ENCODE measurements around the gene ZBTB43.
"Not testable (repeated sequence)": the region's sequence is repeated elsewhere in the genome, so short reads cannot be mapped to it uniquely, and the experiment has no call there.

Gene ZBTB43

DNA sequence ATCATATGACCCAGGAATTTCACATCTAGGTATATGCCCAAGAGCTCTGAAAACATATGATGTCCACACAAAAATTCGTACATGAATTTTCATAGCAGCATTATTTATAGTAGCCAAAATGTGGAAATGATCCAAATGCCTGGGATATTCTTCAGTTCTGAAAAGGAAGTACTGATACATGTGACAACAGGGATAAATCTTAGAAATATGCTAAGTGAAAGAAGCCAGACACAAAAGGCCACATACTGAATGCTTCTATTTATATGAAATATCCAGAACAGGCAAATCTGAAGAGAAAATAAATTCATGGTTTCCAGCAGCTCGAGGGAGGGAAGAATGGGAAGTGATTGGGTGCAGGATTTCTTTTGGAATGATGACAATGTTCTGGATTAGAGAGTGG lies 16.8 kb upstream of the ZBTB43 start:
- intact Hi-C loops (cut with DNase I) = loop anchor here (10.0 kb wide), 1 partner anchor 173 kb away; the partner anchor contains the start of gene LMX1B
- DNase-seq = no peak

DNA sequence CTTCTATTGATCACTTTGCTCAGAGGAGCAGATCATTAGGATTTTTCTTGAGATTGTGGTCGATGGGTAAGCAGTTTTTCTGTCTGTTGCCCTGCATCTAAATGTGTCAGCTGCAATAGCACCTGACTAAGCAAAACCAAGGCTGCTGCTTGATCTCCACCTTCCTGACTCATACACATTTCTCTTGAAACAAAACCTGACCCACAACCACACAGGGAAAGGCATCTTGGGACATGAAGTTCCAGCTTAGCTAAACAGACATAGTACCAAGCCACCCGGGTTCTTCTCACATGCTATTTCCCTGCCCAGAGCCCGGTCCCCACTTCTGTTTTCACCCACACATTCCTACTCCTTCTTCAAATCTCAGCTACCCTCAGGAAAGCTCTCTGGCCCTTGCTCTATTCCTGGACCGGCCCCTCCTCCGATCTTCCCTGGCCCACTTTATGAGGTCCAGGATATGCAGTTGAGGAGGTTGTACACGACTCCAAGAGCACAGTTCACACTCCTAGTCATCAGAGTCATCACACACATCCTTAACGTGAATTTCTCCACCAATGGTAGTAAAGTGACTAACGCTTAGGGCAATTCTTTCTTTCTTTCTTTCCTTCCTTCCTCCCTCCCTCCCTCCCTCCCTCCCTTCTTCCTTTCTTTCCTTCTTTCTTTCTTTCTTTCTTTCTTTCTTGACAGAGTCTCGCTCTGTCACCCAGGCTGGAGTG lies 16.0 kb upstream of the ZBTB43 start:
- intact Hi-C loops (cut with DNase I) = loop anchor here (10.0 kb wide), 1 partner anchor 174 kb away; the partner anchor contains the start of gene LMX1B
- DNase-seq = peak in 3 of 42 donors; percentile 6 to 34 (median 11)

DNA sequence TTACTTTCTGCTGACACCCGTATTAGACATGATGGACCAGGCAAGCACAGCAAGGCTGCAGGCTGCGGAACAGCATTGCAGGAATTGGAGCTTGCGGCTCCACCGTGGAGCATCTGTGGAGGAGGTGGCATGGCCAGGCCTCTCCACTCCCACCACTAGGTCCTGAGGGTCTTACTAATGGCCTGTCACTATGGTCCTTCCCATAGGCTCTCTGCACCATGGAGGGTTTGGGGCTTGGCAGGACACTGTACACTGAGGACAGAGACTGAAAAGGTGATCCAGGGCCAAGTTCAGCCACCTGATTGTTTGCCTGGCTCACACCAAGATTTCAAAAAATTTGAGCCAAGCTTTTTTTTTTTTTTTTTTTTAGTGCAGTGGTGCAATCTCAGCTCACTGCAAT lies 14.3 kb upstream of the ZBTB43 start:
- intact Hi-C loops (cut with DNase I) = no loop called here
- peak in 3 of 42 donors; percentile 22 to 24 (median 24) for DNase-seq

- intact Hi-C loops (cut with DNase I) = no loop called here
- peak in 1 of 42 donors; percentile 15 for DNase-seq
Observed at GRCh38 chr9:126791406-126792230, 13.2 kb upstream of the ZBTB43 start.

- peak in 2 of 42 donors; percentile 17 to 31 for DNase-seq
- intact Hi-C loops (cut with DNase I) = no loop called here
Observed at GRCh38 chr9:126793686-126794417, 11.0 kb upstream of the ZBTB43 start.

DNA sequence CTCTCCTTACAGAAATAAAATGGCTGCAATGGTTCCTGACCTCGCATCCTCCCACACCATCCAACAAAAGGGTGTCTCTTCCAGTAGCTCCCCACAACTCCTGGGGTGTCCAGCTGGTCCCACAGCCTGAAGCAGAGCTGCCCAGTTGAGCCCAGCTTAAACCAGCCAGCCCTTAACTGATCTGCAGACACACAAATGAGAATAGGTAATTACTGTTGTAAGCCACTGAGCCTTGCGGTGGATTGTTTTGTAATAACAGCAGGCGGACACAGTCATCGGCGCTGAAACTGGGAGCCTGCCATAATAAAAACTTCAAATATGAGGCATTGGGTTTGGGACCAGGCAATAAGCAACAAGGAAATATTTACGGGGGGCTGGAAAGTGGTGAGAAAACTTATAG lies 10.4 kb upstream of the ZBTB43 start:
- peak in 3 of 42 donors; percentile 16 to 33 (median 23) for DNase-seq
- intact Hi-C loops (cut with DNase I) = no loop called here

GRCh38 chr9:126796758-126797157 lies 8.1 kb upstream of the ZBTB43 start:
- DNase-seq = no peak
- intact Hi-C loops (cut with DNase I) = no loop called here

DNA sequence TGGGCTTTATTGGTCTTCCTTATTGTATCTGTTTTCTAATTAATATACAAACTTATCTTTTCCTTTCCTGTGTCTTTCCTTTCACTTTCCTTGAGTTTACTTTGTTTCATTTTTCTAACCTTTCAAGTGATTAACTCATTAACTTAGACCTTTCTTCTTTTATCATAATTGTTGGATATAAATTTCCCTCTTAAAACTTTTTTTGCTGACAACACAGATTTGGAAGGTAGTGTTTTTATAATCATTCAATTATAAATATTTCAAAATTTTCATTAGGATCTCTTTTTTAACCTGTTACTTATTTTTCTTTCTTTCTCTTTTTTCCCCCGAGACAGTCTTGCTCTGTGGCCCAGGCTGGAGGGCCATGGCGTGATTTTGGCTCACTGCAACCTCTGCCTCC lies 6.9 kb upstream of the ZBTB43 start:
- intact Hi-C loops (cut with DNase I) = no loop called here

DNA sequence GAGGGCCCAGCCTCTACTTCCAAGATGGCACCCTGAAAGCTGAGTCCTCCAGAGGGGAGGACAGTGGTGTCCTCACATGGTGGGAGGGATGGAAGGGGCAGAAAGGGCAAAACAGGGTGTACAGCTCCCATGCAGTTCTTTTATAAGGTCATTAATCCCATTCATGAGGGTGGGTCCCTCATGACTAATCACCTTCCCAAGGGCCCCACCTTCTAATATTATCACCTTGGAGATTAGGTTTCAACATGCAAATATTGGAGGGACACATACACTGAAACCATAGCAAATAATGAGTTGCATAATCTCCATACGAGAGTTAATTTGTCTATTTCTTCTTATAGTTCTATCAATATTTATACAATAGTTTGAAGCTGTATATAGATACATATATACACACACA lies 5.8 kb upstream of the ZBTB43 start:
- DNase-seq = no peak
- intact Hi-C loops (cut with DNase I) = no loop called here

More for the DNA sequence above, 6.9 kb upstream of the ZBTB43 start:
- no peak for DNase-seq

- intact Hi-C loops (cut with DNase I) = no loop called here
- DNase-seq = no peak
Observed at GRCh38 chr9:126802318-126803059, 2.4 kb upstream of the ZBTB43 start.

- peak in 2 of 42 donors; percentile 11 to 31 for DNase-seq
- intact Hi-C loops (cut with DNase I) = no loop called here
Observed at GRCh38 chr9:126804198-126804695, 593 bp upstream of the ZBTB43 start.

- intact Hi-C loops (cut with DNase I) = no loop called here
- DNase-seq = peak in 3 of 42 donors; percentile 18 to 31 (median 28)
Observed at GRCh38 chr9:126805554-126806262, 868 bp downstream of the ZBTB43 start.

DNA sequence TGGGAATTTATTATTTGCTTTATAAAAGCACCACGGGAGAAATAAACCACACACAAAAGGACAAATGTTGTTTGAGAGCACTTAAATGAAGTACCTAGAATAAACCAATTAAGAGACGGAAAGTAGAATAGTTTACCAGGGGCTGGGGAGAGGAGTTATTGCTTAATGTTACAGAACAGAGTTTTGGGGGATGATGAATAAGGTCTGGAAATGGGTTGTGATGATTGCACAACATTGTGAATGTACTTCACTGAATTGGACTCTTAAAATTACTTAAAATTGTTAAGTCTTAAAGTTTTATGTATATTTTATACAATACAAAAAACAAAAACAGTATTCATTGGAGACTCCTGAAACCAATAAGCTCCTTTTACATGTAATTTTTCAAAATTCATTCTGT lies 1.5 kb downstream of the ZBTB43 start:
- DNase-seq = no peak
- intact Hi-C loops (cut with DNase I) = no loop called here

GRCh38 chr9:126809068-126809467 lies 4.2 kb downstream of the ZBTB43 start:
- no peak for DNase-seq
- intact Hi-C loops (cut with DNase I) = no loop called here

- DNase-seq; intact Hi-C loops (cut with DNase I): not testable (repeated sequence)
Observed at GRCh38 chr9:126810221-126810620, 5.4 kb downstream of the ZBTB43 start.

GRCh38 chr9:126813072-126813471 lies 8.2 kb downstream of the ZBTB43 start:
- intact Hi-C loops (cut with DNase I) = no loop called here
- DNase-seq = no peak

GRCh38 chr9:126814091-126814490 lies 9.3 kb downstream of the ZBTB43 start:
- DNase-seq = no peak
- intact Hi-C loops (cut with DNase I) = no loop called here

DNA sequence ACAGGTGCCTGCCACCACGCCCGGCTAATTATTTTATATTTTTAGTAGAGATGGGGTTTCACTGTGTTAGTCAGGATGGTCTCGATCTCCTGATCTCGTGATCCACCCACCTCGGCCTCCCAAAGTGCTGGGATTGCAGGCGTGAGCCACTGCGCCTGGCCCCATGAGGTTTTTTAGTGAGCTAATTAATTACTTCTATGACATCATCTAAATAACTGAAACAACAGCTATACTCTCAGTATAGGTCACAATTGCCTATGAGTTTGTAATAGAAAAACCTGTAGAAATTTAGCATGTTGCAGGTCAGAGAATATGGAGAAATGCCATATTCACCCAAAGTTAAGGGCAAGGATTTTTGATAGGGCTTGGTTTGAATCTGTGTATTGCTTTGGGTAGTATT lies 12.8 kb downstream of the ZBTB43 start:
- DNase-seq; intact Hi-C loops (cut with DNase I): not testable (repeated sequence)

Data from head of caudate nucleus (tissue), 42 donors.